ENCODE results near the gene PBX3.

- TF ChIP-seq CTCF (IDR thresholded peaks at IDR 0.05; ENCODE audit: low read depth, low read length, missing input control) (no peak), YY1 (IDR thresholded peaks at IDR 0.05) (no peak), JUND (IDR thresholded peaks at IDR 0.05) (no peak)
Observed at GRCh38 chr9:125841444-125841843, 94.3 kb downstream of the PBX3 start.
